GM06990 (cell line): Measurements from ENCODE around the gene PEBP1.

Experiments
- DNase-seq: peaks from one replicate; pipeline ENCODE4 v3.0.0-alpha.2; 2011; ENCODE audit not compliant: insufficient read length; ENCODE audit errors: extremely low read depth
- H3K27me3 ChIP-seq: replicated peaks from 2 replicates; pipeline ENCODE4 v1.6.0; 2011; ENCODE audit warnings: low read length; ENCODE audit not compliant: control insufficient read depth, insufficient read depth
- H3K36me3 ChIP-seq: 2 replicates; pipeline ENCODE4 v1.5.1; 2011; ENCODE audit warnings: low read length; ENCODE audit not compliant: control insufficient read depth, insufficient read depth
- H3K4me3 ChIP-seq: replicated peaks from 2 replicates; pipeline ENCODE4 v1.5.1; 2011; ENCODE audit warnings: low read depth, mild to moderate bottlenecking, control low read depth, low read length
- CTCF ChIP-seq: IDR thresholded peaks from 2 replicates; pipeline ENCODE4 v1.5.1; 2011; ENCODE audit warnings: low read length, control low read depth, mild to moderate bottlenecking, inconsistent platforms; ENCODE audit not compliant: insufficient read depth, poor library complexity, severe bottlenecking

PEBP1 gene

GRCh38 chr12:118107011-118107410 lies 28.9 kb upstream of the PEBP1 start:
- Histone ChIP-seq H3K4me3 (no peak overlapping the region), H3K36me3 (no peaks in the 10 kb centered on the region), H3K27me3 (no peaks in the 10 kb centered on the region)
- TF ChIP-seq CTCF, result no peak
- DNase-seq, result no peak

DNA sequence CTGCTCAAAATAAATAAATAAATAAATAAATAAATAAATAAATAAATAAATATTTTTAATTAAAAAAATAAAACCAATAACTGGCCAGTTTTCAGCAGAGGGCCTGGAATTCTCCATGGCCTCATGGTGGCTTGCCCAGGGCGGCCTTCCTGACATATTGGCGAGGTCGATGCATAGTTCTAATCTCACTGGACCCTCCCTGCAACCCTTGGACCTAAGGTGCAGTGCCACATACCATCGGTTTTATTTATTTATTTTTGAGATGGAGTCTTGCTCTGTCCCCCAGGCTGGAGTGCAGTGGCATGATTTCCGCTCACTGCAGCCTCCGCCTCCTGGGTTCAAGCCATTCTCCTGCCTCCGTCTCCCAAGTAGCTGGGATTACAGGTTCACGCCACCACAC lies 28.2 kb upstream of the PEBP1 start:
- no peaks in the 10 kb centered on the region for H3K27me3 ChIP-seq
- no peak for DNase-seq
- no peaks in the 10 kb centered on the region for H3K36me3 ChIP-seq
- no peak overlapping the region for H3K4me3 ChIP-seq
- no peak for TF ChIP-seq CTCF

DNA sequence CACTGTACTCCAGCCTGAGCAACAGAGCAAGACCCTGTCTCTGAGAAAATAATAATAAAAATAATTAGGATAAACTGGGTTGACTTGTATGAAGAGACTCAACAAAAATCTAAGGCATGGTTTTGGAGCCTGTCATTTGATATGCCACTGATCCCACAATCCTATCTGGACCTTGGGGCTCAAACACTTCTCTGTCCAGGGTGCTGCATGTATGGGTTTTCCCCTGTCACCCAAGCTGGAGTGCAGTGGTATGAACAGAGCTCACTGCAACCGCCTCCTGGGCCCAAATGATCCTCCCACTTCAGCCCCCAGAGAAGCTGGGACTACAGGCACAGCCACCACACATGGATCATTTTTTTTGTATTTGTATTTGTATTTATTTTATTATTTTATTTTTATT lies 26.8 kb upstream of the PEBP1 start:
- TF ChIP-seq CTCF, result no peak
- DNase-seq, result no peak
- H3K4me3 ChIP-seq, result no peak overlapping the region
- no peaks in the 10 kb centered on the region for H3K36me3 ChIP-seq
- no peaks in the 10 kb centered on the region for H3K27me3 ChIP-seq

DNA sequence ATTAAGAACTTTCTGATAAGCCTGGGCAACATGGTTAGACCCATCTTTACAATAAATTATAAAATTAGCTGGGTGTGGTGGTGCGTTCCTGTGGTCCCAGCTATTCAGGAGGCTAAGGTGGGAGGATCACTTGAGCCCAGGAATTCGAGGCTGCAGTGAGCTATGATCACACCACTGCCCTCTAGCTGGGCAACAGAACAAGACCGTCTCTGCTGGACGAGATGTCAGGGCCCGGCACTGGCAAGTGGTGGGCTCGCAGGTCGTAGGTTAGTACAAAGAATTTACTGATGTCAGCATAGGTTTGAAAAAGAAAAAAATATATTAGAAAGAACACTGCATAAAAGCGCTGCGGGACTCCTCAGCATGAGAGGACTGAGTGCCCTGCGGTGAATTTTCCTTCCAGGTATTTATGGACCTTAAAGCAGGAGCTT lies 16.5 kb upstream of the PEBP1 start:
- no peak for DNase-seq
- Histone ChIP-seq H3K4me3 (no peak overlapping the region), H3K36me3 (no peaks in the 10 kb centered on the region), H3K27me3 (no peaks in the 10 kb centered on the region)
- TF ChIP-seq CTCF, result no peak

DNA sequence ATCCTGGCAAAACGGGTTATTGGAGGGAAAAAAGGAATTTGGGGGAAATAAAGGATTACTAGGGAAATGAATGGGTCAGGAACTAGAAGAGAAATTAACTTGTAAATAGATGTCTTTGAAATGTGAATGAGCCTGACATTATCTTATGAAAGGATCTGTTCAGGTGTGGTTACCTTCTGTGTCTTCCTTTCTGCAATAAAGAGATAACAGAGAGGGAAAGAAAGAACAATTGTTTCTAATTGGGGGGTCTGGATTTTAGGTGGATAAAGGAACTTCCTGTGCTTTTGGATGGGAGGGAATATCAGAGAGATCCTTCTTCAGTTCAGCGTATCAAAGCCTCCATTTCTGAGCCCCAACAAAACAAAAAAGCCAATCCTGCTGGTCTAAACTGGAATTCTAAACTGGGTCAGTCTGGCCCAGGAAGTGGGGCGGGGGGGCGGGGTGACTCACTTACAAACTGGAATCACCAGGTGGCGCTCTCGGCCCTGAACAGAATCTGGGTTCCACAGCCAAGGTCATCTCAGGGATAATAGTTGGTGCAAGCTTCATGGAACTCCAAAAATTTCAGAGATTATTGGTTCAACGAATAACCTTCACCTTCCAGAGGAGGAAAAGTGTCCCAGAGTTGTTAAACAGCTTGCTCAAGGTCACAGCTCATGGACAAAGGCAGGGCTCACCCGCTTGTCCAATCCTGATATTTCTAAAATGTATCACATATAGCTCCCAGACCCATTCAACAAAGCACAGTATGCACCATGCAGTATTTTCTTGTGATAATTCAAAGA lies 15.2 kb upstream of the PEBP1 start:
- Histone ChIP-seq H3K36me3 (no peaks in the 10 kb centered on the region), H3K4me3 (no peak overlapping the region), H3K27me3 (no peaks in the 10 kb centered on the region)
- peak; percentile 36 for DNase-seq
- TF ChIP-seq CTCF, result peak; percentile 66
